Measurements from ENCODE around the gene NBDY.

NBDY gene

GRCh38 chrX:56762707-56763555 lies 33.9 kb downstream of the NBDY start:
- DNase-seq = no peak
- Histone ChIP-seq H3K27me3 (no peaks in the 10 kb centered on the region), H3K4me3 (ENCODE audit: low read depth, low read length) (no peak overlapping the region), H3K4me1 (no peaks in the 10 kb centered on the region), H3K9me3 (no peaks in the 10 kb centered on the region), H3K36me3 (no peaks in the 10 kb centered on the region)
- no peak for TF ChIP-seq CTCF (IDR thresholded peaks at IDR 0.05; ENCODE audit: low read depth, low read length)

- no peak for TF ChIP-seq CTCF (IDR thresholded peaks at IDR 0.05; ENCODE audit: low read depth, low read length)
- H3K4me1 ChIP-seq = no peaks in the 10 kb centered on the region
- H3K36me3 ChIP-seq = no peaks in the 10 kb centered on the region
- H3K4me3 ChIP-seq (ENCODE audit: low read depth, low read length) = no peak overlapping the region
- no peak for DNase-seq
- H3K27me3 ChIP-seq = no peaks in the 10 kb centered on the region
- H3K9me3 ChIP-seq = no peaks in the 10 kb centered on the region
Observed at GRCh38 chrX:56763556-56764152, 34.6 kb downstream of the NBDY start.

GRCh38 chrX:56764153-56764974 lies 35.3 kb downstream of the NBDY start:
- H3K27me3 ChIP-seq = no peaks in the 10 kb centered on the region
- H3K9me3 ChIP-seq = no peaks in the 10 kb centered on the region
- no peak overlapping the region for H3K4me3 ChIP-seq (ENCODE audit: low read depth, low read length)
- peak; percentile 52 for TF ChIP-seq CTCF (IDR thresholded peaks at IDR 0.05; ENCODE audit: low read depth, low read length)
- peak; percentile 54 for DNase-seq
- no peaks in the 10 kb centered on the region for H3K4me1 ChIP-seq
- H3K36me3 ChIP-seq = no peaks in the 10 kb centered on the region

GRCh38 chrX:56764975-56765791 lies 36.1 kb downstream of the NBDY start:
- Histone ChIP-seq H3K36me3 (no peaks in the 10 kb centered on the region), H3K4me1 (no peaks in the 10 kb centered on the region), H3K27me3 (no peaks in the 10 kb centered on the region), H3K9me3 (no peaks in the 10 kb centered on the region), H3K4me3 (ENCODE audit: low read depth, low read length) (no peak overlapping the region)
- no peak for DNase-seq
- no peak; the same call in 1 of the 2 replicates for TF ChIP-seq CTCF (IDR thresholded peaks at IDR 0.05; ENCODE audit: low read depth, low read length)

GRCh38 chrX:56765811-56766553 lies 36.9 kb downstream of the NBDY start:
- no peaks in the 10 kb centered on the region for H3K36me3 ChIP-seq
- H3K4me3 ChIP-seq (ENCODE audit: low read depth, low read length) = no peak overlapping the region
- TF ChIP-seq CTCF (IDR thresholded peaks at IDR 0.05; ENCODE audit: low read depth, low read length) = no peak
- no peaks in the 10 kb centered on the region for H3K27me3 ChIP-seq
- DNase-seq = no peak
- no peaks in the 10 kb centered on the region for H3K4me1 ChIP-seq
- H3K9me3 ChIP-seq = no peaks in the 10 kb centered on the region

All from BE2C (cell line).